GM23248 (cell line): ENCODE measurements around the gene APEH. TPM values are rescaled to one million over a fixed set of nuclear protein-coding genes. Genes with fewer than 3 reads are reported as not detected.

Experiments used
- DNase-seq: peaks from one replicate; pipeline ENCODE4 v3.0.0-alpha.2; 2015
- H2AFZ ChIP-seq: fragments of 200-600 bp; sonication (generic); 2 replicates; pipeline ENCODE4 v1.6.1; 2016; ENCODE audit warnings: antibody characterized with exemption
- H3F3A ChIP-seq: fragments of 200-600 bp; sonication (generic); 2 replicates; pipeline ENCODE4 v1.6.1; 2016; ENCODE audit warnings: mild to moderate bottlenecking, antibody characterized with exemption, mixed run types; ENCODE audit not compliant: insufficient read depth
- H3K27ac ChIP-seq: fragments of 200-600 bp; sonication (generic); 2 replicates; pipeline ENCODE4 v1.5.1; 2016; ENCODE audit warnings: mild to moderate bottlenecking
- H3K27me3 ChIP-seq: fragments of 200-600 bp; sonication (generic); replicated peaks from 2 replicates; pipeline ENCODE4 v1.6.1; 2016; ENCODE audit warnings: mild to moderate bottlenecking; ENCODE audit not compliant: insufficient read depth
- H3K36me3 ChIP-seq: fragments of 200-600 bp; sonication (generic); 2 replicates; pipeline ENCODE4 v1.6.1; 2016; ENCODE audit warnings: low read depth, mild to moderate bottlenecking
- H3K4me1 ChIP-seq: fragments of 200-600 bp; sonication (generic); 2 replicates; pipeline ENCODE4 v1.6.1; 2016; ENCODE audit warnings: mild to moderate bottlenecking; ENCODE audit not compliant: insufficient read depth
- H3K4me2 ChIP-seq: fragments of 200-600 bp; sonication (generic); one replicate; pipeline ENCODE4 v1.6.1; 2016; ENCODE audit warnings: mild to moderate bottlenecking; ENCODE audit not compliant: unreplicated experiment
- H3K4me3 ChIP-seq: fragments of 200-600 bp; sonication (generic); 2 replicates; pipeline ENCODE4 v1.5.1; 2016; ENCODE audit warnings: mild to moderate bottlenecking
- H3K79me2 ChIP-seq: fragments of 200-600 bp; sonication (generic); 2 replicates; pipeline ENCODE4 v1.6.1; 2016; ENCODE audit warnings: mild to moderate bottlenecking; ENCODE audit not compliant: insufficient read depth
- H3K9ac ChIP-seq: fragments of 200-600 bp; sonication (generic); 2 replicates; pipeline ENCODE4 v1.6.1; 2016; ENCODE audit warnings: mild to moderate bottlenecking
- H3K9me2 ChIP-seq: fragments of 200-600 bp; sonication (generic); 2 replicates; pipeline ENCODE4 v1.6.1; 2016; ENCODE audit warnings: mixed run types, mild to moderate bottlenecking, moderate library complexity; ENCODE audit not compliant: insufficient read depth
- H3K9me3 ChIP-seq: fragments of 200-600 bp; sonication (generic); one replicate; pipeline ENCODE4 v1.6.1; 2017; ENCODE audit warnings: low read depth
- H4K20me1 ChIP-seq: fragments of 200-600 bp; sonication (generic); 2 replicates; pipeline ENCODE4 v1.6.0; 2016; ENCODE audit not compliant: insufficient read depth
- EZH2 ChIP-seq: fragments of 200-600 bp; sonication (generic); IDR thresholded peaks from 2 replicates; pipeline ENCODE4 v1.6.1; 2018; ENCODE audit warnings: antibody characterized with exemption, mild to moderate bottlenecking; ENCODE audit not compliant: insufficient read depth, poor library complexity, severe bottlenecking
- EZH2phosphoT487 ChIP-seq: fragments of 200-600 bp; sonication (generic); IDR thresholded peaks from 2 replicates; pipeline ENCODE4 v1.6.1; 2018; ENCODE audit warnings: antibody characterized with exemption, moderate library complexity, mild to moderate bottlenecking, low read depth; ENCODE audit not compliant: insufficient read depth
- WGBS, 2 experiments: methylation state at CpG; one replicate each; pipeline ENCODE4 v1.1.6; 2015 to 2017; ENCODE audit warnings: low lambda C conversion rate in 2 of 2, low coverage in 1 of 2; ENCODE audit errors: missing lambda C conversion rate in 2 of 2; 5-methylcytosine and 5-hydroxymethylcytosine counted together
- in situ Hi-C: fragments of 300-500 bp; cut with MboI; formaldehyde crosslinking; loops from 2 replicates; pipeline ENCODE4 v1.15.0; 2020
- polyA plus RNA-seq: library from polyadenylated mRNA; unstranded; fragments of >200 nt; fragmentation: Nextera tagmentation; extraction: Ambion mirVana; gene quantifications from 2 replicates; pipeline ENCODE4 v1.2.1, GENCODE V29; 2016
- total RNA-seq: library from RNA; depleted of rRNA; stranded (reverse); fragments of >200 nt; shearing (Covaris generic); gene quantifications from 2 replicates; pipeline ENCODE4 v1.2.3, GENCODE V29; 2014

The APEH gene
- total and polyA plus RNA-seq, 2 experiments from 2014 or later = 89.1 to 108 TPM

DNA sequence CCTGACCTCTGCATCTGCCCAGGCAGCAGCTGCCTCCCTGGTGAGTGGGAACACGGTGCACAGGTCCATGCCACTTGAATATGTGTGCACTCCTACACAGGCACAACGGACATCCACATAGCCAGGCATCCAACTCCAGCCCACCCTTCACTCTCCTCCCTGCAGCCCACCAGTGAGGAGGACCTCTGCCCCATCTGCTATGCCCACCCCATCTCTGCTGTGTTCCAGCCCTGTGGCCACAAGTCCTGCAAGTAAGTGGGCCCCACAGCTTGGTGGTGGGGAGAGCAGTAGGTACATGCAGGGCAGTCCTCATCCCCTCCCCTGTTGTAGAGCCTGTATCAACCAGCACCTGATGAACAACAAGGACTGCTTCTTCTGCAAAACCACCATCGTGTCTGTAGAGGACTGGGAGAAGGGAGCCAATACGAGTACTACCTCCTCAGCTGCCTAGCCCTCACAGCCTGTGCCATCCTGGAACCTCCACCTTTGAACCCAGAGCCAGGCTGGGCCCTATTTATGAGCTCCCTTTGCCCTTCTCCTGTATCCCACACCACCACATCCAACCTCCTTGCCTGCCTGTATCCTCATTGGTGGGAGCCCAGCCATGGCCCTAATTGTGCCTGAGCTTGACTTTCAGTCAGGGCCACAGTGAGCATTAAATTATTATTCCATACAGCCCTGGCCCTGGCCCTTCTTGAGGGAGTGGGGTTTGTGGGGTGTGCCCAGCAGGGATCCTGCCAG lies 46.9 kb downstream of the APEH start:
- Histone ChIP-seq H3K9me3 (no peaks in the 10 kb centered on the region), H3K4me3 (no peak overlapping the region), H3K4me1 (peaks cover 7% of the 10 kb centered on the region; the same call in 1 of the 2 replicates), H4K20me1 (no peaks in the 10 kb centered on the region), H3F3A (peaks cover 10% of the 10 kb centered on the region; the same call in 1 of the 2 replicates), H3K9me2 (no peaks in the 10 kb centered on the region), H3K4me2 (no peak overlapping the region), H3K27ac (no peak overlapping the region), H3K9ac (no peak overlapping the region), H3K36me3 (no peaks in the 10 kb centered on the region), H3K79me2 (peaks cover 18% of the 10 kb centered on the region), H3K27me3 (no peaks in the 10 kb centered on the region), H2AFZ (no peak overlapping the region)
- DNase-seq = no peak
- in situ Hi-C loops = no loop called here
- TF ChIP-seq EZH2 (no peak), EZH2phosphoT487 (no peak)
- WGBS, 2 experiments = 73 to 81% methylated on average over 4 of the region's 4 CpGs

DNA sequence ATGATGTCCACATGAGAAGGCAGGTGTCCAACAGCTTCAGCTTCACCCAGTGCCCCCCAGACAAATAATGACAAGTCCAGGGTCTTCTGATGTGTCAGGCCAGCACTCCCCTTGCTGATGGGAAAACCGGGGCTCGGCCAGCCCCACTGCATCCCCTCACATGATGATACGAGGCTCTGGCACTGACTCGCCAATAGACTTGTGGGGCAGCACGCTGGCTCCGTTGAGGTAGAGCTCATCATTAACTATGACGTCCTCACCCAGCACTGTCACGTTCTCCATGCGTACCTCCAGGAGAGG lies 47.4 kb downstream of the APEH start:
- H3K9ac ChIP-seq = no peak overlapping the region
- no peaks in the 10 kb centered on the region for H3K27me3 ChIP-seq
- WGBS, 2 experiments = 43 to 46% methylated on average over 8 to 9 of the region's 9 CpGs
- H3K27ac ChIP-seq = no peak overlapping the region
- H3K9me3 ChIP-seq = no peaks in the 10 kb centered on the region
- H3K36me3 ChIP-seq = no peaks in the 10 kb centered on the region
- peaks cover 7% of the 10 kb centered on the region; the same call in 1 of the 2 replicates for H3K4me1 ChIP-seq
- in situ Hi-C loops = no loop called here
- H3K9me2 ChIP-seq = no peaks in the 10 kb centered on the region
- TF ChIP-seq EZH2 = no peak
- no peak for TF ChIP-seq EZH2phosphoT487
- H3F3A ChIP-seq = peaks cover 10% of the 10 kb centered on the region; the same call in 1 of the 2 replicates
- H3K4me3 ChIP-seq = no peak overlapping the region
- DNase-seq = no peak
- no peak overlapping the region for H3K4me2 ChIP-seq
- no peaks in the 10 kb centered on the region for H4K20me1 ChIP-seq
- H3K79me2 ChIP-seq = peaks cover 18% of the 10 kb centered on the region
- no peak overlapping the region for H2AFZ ChIP-seq

DNA sequence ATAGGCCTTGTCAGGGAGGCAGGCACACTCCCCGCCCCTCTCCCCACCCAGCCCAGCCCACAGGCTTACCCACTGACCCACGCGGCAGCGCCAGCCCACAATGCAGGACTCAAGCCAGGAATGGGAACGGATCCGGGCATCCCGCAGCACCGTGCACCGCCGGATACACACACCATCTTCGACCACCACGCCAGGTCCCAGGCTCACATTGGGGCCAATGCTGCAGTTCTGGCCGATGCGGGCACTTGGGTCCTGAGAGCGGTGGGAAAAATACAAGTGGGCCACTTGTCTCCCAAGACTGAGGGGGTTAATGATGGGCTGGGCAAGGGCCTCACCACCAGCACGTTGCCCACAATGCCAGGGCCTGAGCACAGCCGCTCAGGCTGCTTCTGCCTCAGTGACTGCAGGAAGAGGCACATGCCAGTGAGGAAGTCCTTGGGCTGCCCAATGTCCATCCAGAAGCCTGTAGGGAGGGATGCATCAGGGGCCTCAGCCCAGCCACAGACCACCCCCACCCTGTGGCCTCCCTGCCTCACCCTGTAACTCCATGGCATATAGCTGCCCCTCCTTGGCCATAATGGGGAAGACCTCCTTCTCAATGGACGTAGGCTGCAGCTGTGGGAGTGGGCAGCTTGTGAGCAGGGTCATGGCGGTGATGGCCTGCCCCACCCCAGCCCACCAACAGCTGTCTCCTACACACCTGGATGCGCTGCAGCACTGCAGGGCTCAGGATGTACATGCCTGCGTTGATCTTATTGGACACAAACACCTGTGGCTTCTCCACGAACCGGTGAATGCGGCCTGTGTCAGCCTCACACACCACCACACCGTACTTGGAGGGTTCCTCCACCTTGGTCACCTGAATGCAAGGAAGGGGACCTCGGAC lies 48.0 kb downstream of the APEH start:
- no peak for TF ChIP-seq EZH2
- TF ChIP-seq EZH2phosphoT487 = no peak
- no peaks in the 10 kb centered on the region for H3K9me2 ChIP-seq
- WGBS, 2 experiments = 77 to 80% methylated on average over 25 to 26 of the region's 26 CpGs
- no peaks in the 10 kb centered on the region for H3K36me3 ChIP-seq
- DNase-seq = no peak
- H2AFZ ChIP-seq = no peak overlapping the region
- peaks cover 7% of the 10 kb centered on the region; the same call in 1 of the 2 replicates for H3K4me1 ChIP-seq
- H4K20me1 ChIP-seq = no peaks in the 10 kb centered on the region
- H3K79me2 ChIP-seq = peaks cover 18% of the 10 kb centered on the region
- H3K27me3 ChIP-seq = no peaks in the 10 kb centered on the region
- no peaks in the 10 kb centered on the region for H3K9me3 ChIP-seq
- H3K4me2 ChIP-seq = peak overlapping the region; percentile 79
- peak overlapping the region; percentile 95 for H3K4me3 ChIP-seq
- peaks cover 10% of the 10 kb centered on the region; the same call in 1 of the 2 replicates for H3F3A ChIP-seq
- peak overlapping the region; percentile 100 for H3K9ac ChIP-seq
- no peak overlapping the region for H3K27ac ChIP-seq
- in situ Hi-C loops = no loop called here

DNA sequence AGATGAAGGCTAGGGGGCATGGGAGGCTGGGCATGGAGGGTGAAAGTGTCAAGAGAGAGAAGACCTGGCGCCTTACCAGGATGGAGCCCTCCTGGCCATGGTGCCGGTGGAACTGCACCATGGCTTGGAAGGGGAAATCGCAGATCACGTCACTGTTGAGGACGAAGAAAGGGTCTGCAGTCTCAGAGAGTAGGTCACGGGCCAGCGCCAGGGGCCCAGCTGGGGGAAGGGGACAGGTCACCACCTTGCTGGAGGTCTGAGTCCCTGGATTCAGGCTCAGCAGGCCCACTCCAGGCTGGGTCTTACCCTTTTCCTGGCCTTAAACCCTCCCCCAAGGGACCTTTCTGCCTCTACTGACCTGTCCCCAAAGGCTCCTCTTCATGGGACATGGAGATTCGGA lies 48.7 kb downstream of the APEH start:
- Histone ChIP-seq H4K20me1 (no peaks in the 10 kb centered on the region), H3K79me2 (peaks cover 18% of the 10 kb centered on the region), H3K9ac (peak overlapping the region; percentile 100), H3K4me1 (peaks cover 7% of the 10 kb centered on the region; the same call in 1 of the 2 replicates), H3K4me3 (peak overlapping the region; percentile 95), H3K9me3 (no peaks in the 10 kb centered on the region), H3K36me3 (no peaks in the 10 kb centered on the region), H3K4me2 (peak overlapping the region; percentile 79), H3K27me3 (no peaks in the 10 kb centered on the region), H3K27ac (peak overlapping the region; percentile 94), H2AFZ (no peak overlapping the region), H3K9me2 (no peaks in the 10 kb centered on the region), H3F3A (peaks cover 10% of the 10 kb centered on the region; the same call in 1 of the 2 replicates)
- 49 to 52% methylated on average over 8 of the region's 8 CpGs for WGBS, 2 experiments
- TF ChIP-seq EZH2 (no peak), EZH2phosphoT487 (no peak)
- DNase-seq = no peak
- in situ Hi-C loops = no loop called here
